Activated naive CD4-positive, alpha-beta T cell treated with Interleukin-2 at 50 U/mL for 16 hours (primary cell): ENCODE measurements around the gene DSTYK.
A peak's percentile ranks its signal among the peaks of the same experiment; 100 is the strongest.

Experiments
- DNase-seq: peaks from one replicate; pipeline ENCODE4 v3.0.0-alpha.2; 2020

DSTYK gene

GRCh38 chr1:205211169-205211838, at the start of gene DSTYK:
Gene DSTYK, minus strand, starts transcription at chr1:205211702. Its CDS starts 167 bp downstream, at chr1:205211535.
- peak; percentile 92 for DNase-seq

GRCh38 chr1:205259998-205260397, 48.5 kb upstream of the DSTYK start:
- no peak for DNase-seq

GRCh38 chr1:205259324-205259832, 47.9 kb upstream of the DSTYK start:
- DNase-seq = no peak

GRCh38 chr1:205258719-205259118, 47.2 kb upstream of the DSTYK start:
- DNase-seq = no peak

GRCh38 chr1:205258261-205258691, 46.8 kb upstream of the DSTYK start:
- DNase-seq = no peak

GRCh38 chr1:205257735-205258134, 46.2 kb upstream of the DSTYK start:
- DNase-seq = no peak

GRCh38 chr1:205256951-205257625, 45.6 kb upstream of the DSTYK start:
- DNase-seq = no peak

GRCh38 chr1:205255941-205256780, 44.7 kb upstream of the DSTYK start:
- peak; percentile 86 for DNase-seq

GRCh38 chr1:205251576-205251975, 40.1 kb upstream of the DSTYK start:
- DNase-seq = no peak

- no peak for DNase-seq
Observed at GRCh38 chr1:205250699-205251098, 39.2 kb upstream of the DSTYK start.

- DNase-seq = no peak
Observed at GRCh38 chr1:205249651-205250050, 38.1 kb upstream of the DSTYK start.

- DNase-seq = no peak
Observed at GRCh38 chr1:205248793-205249601, 37.5 kb upstream of the DSTYK start.

GRCh38 chr1:205247130-205247921, 35.8 kb upstream of the DSTYK start:
- DNase-seq = no peak

- no peak for DNase-seq
Observed at GRCh38 chr1:205246351-205247119, 35.0 kb upstream of the DSTYK start.

GRCh38 chr1:205245096-205245495, 33.6 kb upstream of the DSTYK start:
- no peak for DNase-seq

- DNase-seq = no peak
Observed at GRCh38 chr1:205244384-205244783, 32.9 kb upstream of the DSTYK start.

GRCh38 chr1:205243350-205244191, 32.1 kb upstream of the DSTYK start:
- no peak for DNase-seq

GRCh38 chr1:205241366-205242030, 30.0 kb upstream of the DSTYK start:
- no peak for DNase-seq

GRCh38 chr1:205240569-205240968, 29.1 kb upstream of the DSTYK start:
- DNase-seq = no peak
